Body of pancreas (tissue), 4 donors: ENCODE results near the gene CADM1.

Experiments used
- POLR2A ChIP-seq, 3 donors: fragments of 450-650 bp; IDR thresholded peaks; one replicate each; pipeline ENCODE4 v1.6.1; 2016; ENCODE audit warnings: antibody characterized with exemption in 3 of 3, mild to moderate bottlenecking in 2 of 3
- TF ChIP-seq, protein P1 (sequence below), 7 experiments: fragments of 450-650 bp in 4 of 7; fragments of 200-600 bp in 3 of 7; sonication (generic) in 3 of 7; IDR thresholded peaks; one replicate each; pipeline ENCODE4 v1.5.1; 2016 to 2019; ENCODE audit warnings: antibody characterized with exemption in 7 of 7

DNA sequence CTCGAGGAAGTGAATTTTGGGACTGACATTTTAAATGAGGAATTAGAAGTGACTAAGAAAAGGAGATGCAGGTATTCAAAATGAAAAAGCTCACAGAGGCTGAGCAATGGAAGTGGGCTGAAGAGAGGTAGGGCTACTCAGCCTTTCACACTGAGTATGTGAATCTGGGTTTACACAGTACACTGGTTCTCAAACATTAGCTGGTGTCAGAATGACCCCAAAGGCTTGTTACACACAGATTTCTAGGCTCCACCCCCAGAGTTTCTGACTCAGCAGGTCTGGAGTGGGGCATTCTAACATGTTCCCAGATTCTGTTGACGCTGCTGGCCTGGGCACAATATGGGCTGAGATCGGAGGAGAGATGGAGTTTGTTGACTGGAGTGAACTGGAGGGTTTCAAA lies 32.8 kb downstream of the CADM1 start:
- TF ChIP-seq, protein P1, sequence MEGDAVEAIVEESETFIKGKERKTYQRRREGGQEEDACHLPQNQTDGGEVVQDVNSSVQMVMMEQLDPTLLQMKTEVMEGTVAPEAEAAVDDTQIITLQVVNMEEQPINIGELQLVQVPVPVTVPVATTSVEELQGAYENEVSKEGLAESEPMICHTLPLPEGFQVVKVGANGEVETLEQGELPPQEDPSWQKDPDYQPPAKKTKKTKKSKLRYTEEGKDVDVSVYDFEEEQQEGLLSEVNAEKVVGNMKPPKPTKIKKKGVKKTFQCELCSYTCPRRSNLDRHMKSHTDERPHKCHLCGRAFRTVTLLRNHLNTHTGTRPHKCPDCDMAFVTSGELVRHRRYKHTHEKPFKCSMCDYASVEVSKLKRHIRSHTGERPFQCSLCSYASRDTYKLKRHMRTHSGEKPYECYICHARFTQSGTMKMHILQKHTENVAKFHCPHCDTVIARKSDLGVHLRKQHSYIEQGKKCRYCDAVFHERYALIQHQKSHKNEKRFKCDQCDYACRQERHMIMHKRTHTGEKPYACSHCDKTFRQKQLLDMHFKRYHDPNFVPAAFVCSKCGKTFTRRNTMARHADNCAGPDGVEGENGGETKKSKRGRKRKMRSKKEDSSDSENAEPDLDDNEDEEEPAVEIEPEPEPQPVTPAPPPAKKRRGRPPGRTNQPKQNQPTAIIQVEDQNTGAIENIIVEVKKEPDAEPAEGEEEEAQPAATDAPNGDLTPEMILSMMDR (IDR thresholded peaks at IDR 0.05), result no peak
- no peak for TF ChIP-seq POLR2A (IDR thresholded peaks at IDR 0.05)
